Activated CD4-positive, CD25-positive, alpha-beta regulatory T cell treated with anti-CD3 and anti-CD28 coated beads, Interleukin-2, amount 50 U/mL, for 16 hours (primary cell): ENCODE results near the gene THRB.

Experiments used
- DNase-seq: peaks from one replicate; pipeline ENCODE4 v3.0.0-alpha.2; 2020; ENCODE audit warnings: low read depth, low spot score

THRB gene

GRCh38 chr3:24379936-24380335 lies 114.7 kb downstream of the THRB start:
- DNase-seq = no peak

GRCh38 chr3:24378313-24378712 lies 116.3 kb downstream of the THRB start:
- DNase-seq = no peak

GRCh38 chr3:24377218-24377993 lies 117.2 kb downstream of the THRB start:
- DNase-seq = no peak

- DNase-seq = no peak
Measured at GRCh38 chr3:24375947-24376384, 118.7 kb downstream of the THRB start.

DNA sequence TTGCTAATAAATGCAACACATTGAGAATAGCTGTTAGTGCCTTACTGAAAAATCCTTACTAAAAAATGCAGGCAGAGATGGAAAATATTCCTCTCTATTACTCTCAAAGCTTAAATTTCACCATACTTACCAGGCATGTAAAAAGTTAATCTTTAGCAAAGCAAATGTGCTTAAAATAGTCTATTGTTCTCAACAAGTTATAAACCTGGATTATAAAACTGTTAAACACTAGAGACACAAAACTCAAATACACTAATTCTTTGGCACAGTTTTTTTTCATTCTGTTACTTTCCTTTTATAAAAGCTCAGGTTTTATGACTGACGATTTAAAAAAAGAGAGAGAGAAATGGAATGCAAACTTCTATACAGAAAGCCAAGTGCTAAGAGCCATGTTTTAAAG lies 119.8 kb downstream of the THRB start:
- DNase-seq = no peak

DNA sequence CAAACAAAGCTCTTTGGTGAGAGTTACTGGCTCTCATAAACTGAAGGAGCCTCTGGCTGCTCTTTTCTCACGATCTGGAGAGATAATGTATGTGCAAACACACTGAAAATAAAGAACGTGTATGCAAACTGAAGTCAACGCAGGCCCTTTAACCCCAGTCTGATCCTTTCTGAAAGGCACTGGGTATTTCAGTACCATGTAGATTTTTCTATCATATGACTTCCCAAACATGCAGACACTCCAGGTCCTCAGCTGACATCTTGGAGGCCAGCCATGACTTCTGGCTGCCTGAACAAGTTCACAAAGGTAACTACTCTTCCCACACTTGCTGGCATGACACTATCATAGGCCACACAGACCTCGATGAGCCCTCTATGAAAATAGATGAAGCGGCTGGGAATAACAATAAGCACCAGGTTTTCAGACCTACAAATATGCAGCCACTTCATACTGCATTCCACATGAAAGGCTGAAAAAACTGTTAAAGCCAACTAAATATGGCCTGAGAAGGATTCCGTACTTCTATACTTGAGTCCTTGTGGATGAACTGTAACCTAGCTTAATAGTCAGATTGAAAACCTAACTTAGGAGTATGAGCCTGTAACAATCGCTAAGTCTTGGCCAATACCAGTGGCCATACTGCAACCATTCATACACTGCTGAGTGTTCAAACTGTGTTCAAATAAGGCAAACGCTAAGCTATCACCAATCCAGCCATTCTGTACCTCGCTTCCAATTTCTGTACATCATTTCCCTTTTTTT lies 121.3 kb downstream of the THRB start:
- DNase-seq = no peak

- no peak for DNase-seq
Measured at GRCh38 chr3:24372559-24373197, 122.0 kb downstream of the THRB start.

DNA sequence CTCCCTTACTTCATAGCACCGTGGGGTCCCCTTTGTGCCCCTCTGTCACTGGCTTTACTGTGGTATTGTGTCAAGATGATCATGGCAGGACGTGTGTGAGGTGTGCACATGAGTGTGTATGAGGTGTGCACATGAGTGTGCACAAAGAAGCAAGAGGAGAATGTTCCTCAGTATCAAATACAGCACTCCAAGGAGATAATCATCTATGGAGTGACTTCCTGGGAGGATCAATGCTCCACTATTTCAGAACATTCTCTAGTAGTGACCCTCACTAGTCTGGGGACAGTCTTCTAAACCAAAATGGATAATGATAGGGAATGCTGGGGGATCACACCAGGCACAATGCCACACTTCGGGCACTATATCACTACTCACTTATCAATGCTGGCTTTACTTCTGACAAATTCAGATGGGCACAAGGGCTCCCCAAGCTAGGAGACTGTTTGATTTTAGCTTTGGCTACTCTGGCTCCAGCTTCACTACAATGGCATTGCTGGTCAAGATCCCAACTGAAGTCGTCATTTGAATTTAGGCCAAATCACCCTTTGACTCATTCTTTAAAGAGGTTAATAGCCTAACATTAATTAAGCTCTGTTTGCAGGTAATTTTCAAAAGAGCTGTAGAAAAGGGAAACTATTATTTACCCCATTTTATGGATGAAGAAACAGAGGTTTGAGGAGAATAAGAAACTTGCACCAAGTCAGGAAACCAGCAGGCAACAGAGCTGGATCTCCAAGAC lies 124.1 kb downstream of the THRB start:
- DNase-seq = no peak

DNA sequence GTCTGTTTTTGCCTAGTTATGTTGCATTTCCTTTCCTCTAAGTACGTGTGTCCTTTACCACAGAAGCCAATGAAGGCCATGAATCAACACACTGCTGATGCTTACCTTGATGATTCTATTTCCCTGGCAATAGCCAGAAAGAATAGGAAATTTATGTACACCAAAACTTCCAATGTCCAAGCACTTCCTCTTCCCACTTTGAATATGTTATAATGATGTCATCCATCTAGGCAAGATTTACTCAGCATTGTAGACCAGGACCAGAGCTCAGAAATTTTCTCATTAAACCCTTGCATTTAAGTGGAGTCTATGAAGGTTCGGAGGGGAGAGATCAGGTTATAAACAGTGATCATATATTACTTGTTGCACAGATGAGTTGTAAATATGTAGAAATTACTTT lies 126.0 kb downstream of the THRB start:
- DNase-seq = no peak

- no peak for DNase-seq
Measured at GRCh38 chr3:24367664-24368264, 126.9 kb downstream of the THRB start.

- DNase-seq = no peak
Measured at GRCh38 chr3:24367216-24367615, 127.4 kb downstream of the THRB start.

GRCh38 chr3:24365168-24365567 lies 129.5 kb downstream of the THRB start:
- no peak for DNase-seq

GRCh38 chr3:24364359-24364758 lies 130.3 kb downstream of the THRB start:
- DNase-seq = no peak

DNA sequence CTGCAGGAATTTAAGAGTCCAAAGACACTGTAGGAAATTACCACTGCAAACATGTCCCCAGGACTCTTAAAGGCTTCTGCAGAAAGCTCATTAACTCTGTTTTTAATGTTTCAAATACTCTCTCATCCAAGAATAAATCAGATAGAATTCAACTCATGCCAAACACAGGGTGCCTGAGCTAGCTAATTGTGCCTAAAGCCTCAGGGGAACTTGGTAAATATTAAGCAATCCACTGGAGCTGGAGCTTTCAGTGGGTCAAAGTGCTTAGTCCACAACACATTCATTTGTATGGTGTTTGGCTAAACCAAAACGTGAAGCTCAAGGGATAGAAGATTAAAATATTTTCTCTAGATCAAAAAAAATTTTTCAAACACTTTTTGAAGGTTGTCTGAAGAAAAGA lies 131.4 kb downstream of the THRB start:
- no peak for DNase-seq

DNA sequence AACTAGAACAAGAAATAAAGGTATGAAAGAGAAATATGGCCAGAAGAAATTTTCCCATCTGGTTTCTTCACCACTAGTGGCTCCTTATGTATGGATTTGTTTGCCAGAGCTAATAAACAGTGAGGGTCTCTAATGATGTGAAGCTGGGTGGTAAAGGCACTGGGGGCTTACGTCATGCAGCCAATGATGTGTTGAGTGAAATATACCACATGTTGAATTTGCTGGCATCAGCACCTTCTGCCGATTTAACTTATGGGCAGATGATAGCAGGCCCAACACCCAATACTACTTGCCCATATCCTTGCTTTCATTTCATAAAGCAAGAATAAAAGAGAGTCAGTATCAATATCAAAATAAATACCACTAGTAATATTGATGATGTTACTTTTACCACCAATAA lies 133.0 kb downstream of the THRB start:
- no peak for DNase-seq

DNA sequence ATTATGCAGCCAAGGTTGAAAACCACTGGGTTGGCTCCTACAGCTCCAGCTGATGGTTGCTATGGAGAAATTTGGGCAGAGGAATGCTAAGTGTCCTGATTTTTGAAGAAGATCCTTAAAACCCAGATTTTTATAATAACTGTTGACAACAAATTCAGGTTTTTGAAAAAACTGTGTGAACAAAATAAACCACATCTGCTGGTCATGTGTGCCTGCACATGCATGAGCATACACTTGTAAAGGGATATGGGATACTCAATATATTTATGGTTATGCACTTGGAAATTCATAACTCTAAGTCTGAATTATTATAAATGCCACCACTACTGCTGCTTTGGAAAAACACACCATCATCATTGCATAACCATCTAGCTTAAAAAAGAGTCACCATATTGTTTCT lies 133.7 kb downstream of the THRB start:
- DNase-seq = no peak

GRCh38 chr3:24359645-24360462 lies 134.8 kb downstream of the THRB start:
- no peak for DNase-seq

DNA sequence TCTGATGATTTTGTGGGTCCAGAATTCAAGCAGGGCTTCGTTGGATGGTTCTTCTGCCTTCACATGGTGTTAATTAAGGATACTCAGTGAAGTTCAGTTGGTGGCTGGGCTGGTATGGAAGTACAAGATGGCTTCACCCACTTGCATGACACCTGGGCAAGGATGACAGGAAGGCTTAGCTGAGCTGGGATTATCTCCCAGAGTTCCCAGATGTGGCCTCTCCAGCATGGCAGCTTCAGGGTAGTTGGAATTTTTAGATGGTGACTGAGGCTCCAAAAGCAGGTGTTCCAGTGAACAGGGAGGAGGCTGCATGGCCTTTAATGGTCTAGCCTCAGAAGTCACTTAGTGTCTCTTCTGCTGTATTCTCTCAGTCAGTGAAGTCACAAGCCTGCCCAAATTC lies 135.5 kb downstream of the THRB start:
- no peak for DNase-seq

- DNase-seq = no peak
Measured at GRCh38 chr3:24357635-24358034, 137.0 kb downstream of the THRB start.

DNA sequence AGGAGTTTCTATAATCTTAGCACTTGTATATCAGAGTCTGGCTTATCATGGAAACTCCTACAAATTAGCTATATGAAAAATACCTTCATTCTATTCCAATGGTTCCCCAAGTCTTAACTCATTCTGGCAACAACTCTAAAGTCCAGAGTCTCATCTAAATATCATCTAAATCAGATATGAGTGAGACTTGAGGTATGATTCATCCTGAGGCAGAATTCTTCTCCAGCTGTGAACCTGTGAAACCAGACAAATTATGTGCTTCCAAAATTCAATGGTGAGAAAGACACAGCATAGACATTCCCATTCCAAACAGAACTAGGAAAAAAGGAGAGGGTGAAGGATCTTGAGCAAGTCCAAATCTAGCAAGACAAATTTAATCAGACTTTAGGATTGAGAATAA lies 138.8 kb downstream of the THRB start:
- no peak for DNase-seq

DNA sequence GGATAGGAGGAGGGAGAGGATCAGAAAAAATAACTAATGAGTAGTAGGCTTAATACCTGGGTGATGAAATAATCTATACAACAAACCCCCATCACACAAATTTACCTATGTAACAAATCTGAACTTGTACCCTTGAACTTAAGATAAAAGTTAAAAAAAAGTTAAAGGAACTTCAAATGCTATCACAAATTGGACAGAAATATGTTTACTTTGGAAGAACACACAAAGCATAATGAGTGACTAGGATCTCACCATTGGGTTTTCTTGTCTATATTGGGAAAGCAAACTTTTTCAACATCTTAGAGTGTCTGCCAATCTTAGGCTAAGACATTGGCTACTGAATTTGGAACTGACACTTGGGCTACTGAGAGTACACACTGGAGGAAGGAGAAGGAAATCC lies 140.4 kb downstream of the THRB start:
- DNase-seq = no peak
